Measurements from ENCODE around the gene FN1.

The FN1 gene

GRCh38 chr2:215320102-215320501 is 115.8 kb downstream of the FN1 start:
- TF ChIP-seq, protein P1, sequence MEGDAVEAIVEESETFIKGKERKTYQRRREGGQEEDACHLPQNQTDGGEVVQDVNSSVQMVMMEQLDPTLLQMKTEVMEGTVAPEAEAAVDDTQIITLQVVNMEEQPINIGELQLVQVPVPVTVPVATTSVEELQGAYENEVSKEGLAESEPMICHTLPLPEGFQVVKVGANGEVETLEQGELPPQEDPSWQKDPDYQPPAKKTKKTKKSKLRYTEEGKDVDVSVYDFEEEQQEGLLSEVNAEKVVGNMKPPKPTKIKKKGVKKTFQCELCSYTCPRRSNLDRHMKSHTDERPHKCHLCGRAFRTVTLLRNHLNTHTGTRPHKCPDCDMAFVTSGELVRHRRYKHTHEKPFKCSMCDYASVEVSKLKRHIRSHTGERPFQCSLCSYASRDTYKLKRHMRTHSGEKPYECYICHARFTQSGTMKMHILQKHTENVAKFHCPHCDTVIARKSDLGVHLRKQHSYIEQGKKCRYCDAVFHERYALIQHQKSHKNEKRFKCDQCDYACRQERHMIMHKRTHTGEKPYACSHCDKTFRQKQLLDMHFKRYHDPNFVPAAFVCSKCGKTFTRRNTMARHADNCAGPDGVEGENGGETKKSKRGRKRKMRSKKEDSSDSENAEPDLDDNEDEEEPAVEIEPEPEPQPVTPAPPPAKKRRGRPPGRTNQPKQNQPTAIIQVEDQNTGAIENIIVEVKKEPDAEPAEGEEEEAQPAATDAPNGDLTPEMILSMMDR (IDR thresholded peaks at IDR 0.05; ENCODE audit: insufficient read depth, low read length, missing control alignments) = no peak
- ChIA-PET CTCF (interaction anchor here (0.6 kb wide), 1 partner anchor 50 kb away, joined by 3 read pairs; no protein-coding TSS in a partner anchor), POLR2A (no interaction called here)
- DNase-seq (ENCODE audit: low read depth, low spot score) = no peak
- no peak overlapping the region for H3K4me3 ChIP-seq (ENCODE audit: low read depth, low read length)

DNA sequence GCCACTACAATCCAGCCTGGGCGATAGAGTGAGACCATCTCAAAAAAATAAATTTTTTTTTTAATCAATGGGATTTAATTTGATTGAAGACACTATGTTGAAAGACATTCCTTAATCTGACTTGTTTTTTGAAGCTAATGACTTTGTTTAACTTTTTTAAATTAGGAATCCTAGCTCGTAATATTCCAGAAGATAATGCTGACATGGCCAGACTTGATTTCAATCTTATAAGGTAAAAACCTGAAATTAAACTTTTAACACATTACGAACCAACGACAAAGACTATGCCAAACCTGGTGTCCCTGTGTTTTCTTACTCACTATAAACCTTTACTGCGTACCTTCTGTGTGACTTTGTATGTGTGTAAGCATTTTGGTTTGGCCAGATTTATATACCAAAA is 116.4 kb downstream of the FN1 start:
- TF ChIP-seq, protein P1 (IDR thresholded peaks at IDR 0.05; ENCODE audit: insufficient read depth, low read length, missing control alignments) = no peak
- ChIA-PET POLR2A (interaction anchor here (0.7 kb wide), 1 partner anchor 989 kb away, joined by 3 read pairs; no protein-coding TSS in a partner anchor), CTCF (interaction anchor here (0.6 to 0.7 kb wide), 2 partner anchors 32 to 49 kb away, joined by 3 read pairs; no protein-coding TSS in a partner anchor)
- H3K4me3 ChIP-seq (ENCODE audit: low read depth, low read length) = no peak overlapping the region
- DNase-seq (ENCODE audit: low read depth, low spot score) = no peak

GRCh38 chr2:215316336-215316735 is 119.5 kb downstream of the FN1 start:
- no peak for DNase-seq (ENCODE audit: low read depth, low spot score)
- ChIA-PET POLR2A (no interaction called here), CTCF (no interaction called here)
- H3K4me3 ChIP-seq (ENCODE audit: low read depth, low read length) = no peak overlapping the region
- TF ChIP-seq, protein P1 (IDR thresholded peaks at IDR 0.05; ENCODE audit: insufficient read depth, low read length, missing control alignments) = no peak

DNA sequence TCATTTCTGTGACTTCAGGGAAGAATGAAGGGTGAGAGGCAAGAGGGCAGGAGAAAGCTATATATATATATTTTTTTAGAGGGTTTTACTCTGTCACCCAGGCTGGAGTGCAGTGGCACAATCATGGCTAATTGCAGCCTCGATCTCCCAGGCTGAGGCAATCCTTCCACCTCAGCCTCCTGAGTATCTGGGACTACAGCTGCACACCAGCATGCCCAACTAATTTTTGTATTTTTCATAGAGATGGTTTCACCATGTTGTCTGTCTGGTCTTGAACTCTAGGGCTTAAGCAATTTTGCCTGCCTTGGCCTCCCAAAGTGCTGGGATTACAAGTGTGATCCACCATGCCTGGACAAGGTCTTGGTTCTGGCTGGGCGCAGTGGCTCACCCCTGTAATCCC is 120.6 kb downstream of the FN1 start:
- POLR2A ChIA-PET = no interaction called here
- no peak for DNase-seq (ENCODE audit: low read depth, low spot score)
- H3K4me3 ChIP-seq (ENCODE audit: low read depth, low read length) = no peak overlapping the region
- CTCF ChIA-PET = no interaction called here
- TF ChIP-seq, protein P1 (IDR thresholded peaks at IDR 0.05; ENCODE audit: insufficient read depth, low read length, missing control alignments) = no peak

GRCh38 chr2:215314896-215315295 is 121.0 kb downstream of the FN1 start:
- TF ChIP-seq, protein P1 (IDR thresholded peaks at IDR 0.05; ENCODE audit: insufficient read depth, low read length, missing control alignments) = no peak
- POLR2A ChIA-PET = no interaction called here
- no peak for DNase-seq (ENCODE audit: low read depth, low spot score)
- CTCF ChIA-PET = no interaction called here
- H3K4me3 ChIP-seq (ENCODE audit: low read depth, low read length) = no peak overlapping the region

DNA sequence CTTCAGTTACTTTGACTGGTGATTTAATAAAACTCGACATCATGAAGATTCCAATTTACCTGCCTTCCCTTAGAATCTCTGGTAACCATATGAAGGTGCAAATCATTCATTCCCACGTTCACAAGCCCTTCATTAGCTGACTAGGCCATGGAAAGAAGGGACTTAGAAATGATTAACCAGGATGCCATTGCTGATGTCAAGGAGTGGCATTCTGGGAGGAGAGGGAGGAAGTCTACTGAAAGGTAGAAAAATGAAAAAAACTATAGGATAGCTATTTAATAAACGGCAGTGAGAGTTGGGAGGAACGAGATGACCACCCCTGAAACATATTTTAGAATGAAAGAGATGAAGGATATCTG is 122.6 kb downstream of the FN1 start:
- CTCF ChIA-PET = no interaction called here
- DNase-seq (ENCODE audit: low read depth, low spot score) = no peak

More for the DNA sequence above, 122.6 kb downstream of the FN1 start:
- TF ChIP-seq, protein P1 (IDR thresholded peaks at IDR 0.05; ENCODE audit: insufficient read depth, low read length, missing control alignments) = no peak
- POLR2A ChIA-PET = no interaction called here
- no peak overlapping the region for H3K4me3 ChIP-seq (ENCODE audit: low read depth, low read length)

Data from AG04449 (cell line).